Ovary (tissue), 9 donors: Measurements from ENCODE around the gene FAM187B. TPM values are rescaled to one million over a fixed set of nuclear protein-coding genes. Genes with fewer than 3 reads are reported as not detected.

ENCODE experiments used
- DNase-seq, 5 donors: peaks; one replicate each; pipeline ENCODE4 v3.0.0-alpha.2; 2019 to 2020
- H3K27ac ChIP-seq, 2 donors: fragments of 200-600 bp; one replicate each; pipeline versions ENCODE4 v1.5.1 to v1.8.0; 2019 to 2022
- H3K27me3 ChIP-seq: fragments of 200-600 bp; one replicate; pipeline ENCODE4 v1.8.0; 2022
- H3K36me3 ChIP-seq: fragments of 200-600 bp; sonication (generic); one replicate; pipeline ENCODE4 v1.5.1; 2019
- H3K4me1 ChIP-seq: one replicate; pipeline ENCODE4 v1.8.1; 2013; ENCODE audit warnings: mild to moderate bottlenecking, moderate library complexity; ENCODE audit not compliant: insufficient read depth
- H3K4me3 ChIP-seq: fragments of 200-600 bp; sonication (generic); one replicate; pipeline ENCODE4 v1.5.1; 2017
- H3K9me3 ChIP-seq, 2 donors: fragments of 200-600 bp in 1 of 2; sonication (generic) in 1 of 2; one replicate each; pipeline versions ENCODE4 v1.5.1 to v1.8.1; 2013 to 2019; ENCODE audit warnings: mild to moderate bottlenecking in 1 of 2, moderate library complexity in 1 of 2
- EP300 ChIP-seq: sonication (generic); formaldehyde crosslinking; IDR thresholded peaks from one replicate; pipeline ENCODE4 v1.6.1; 2017; ENCODE audit warnings: antibody characterized with exemption
- POLR2A ChIP-seq: fragments of 450-650 bp; IDR thresholded peaks from one replicate; pipeline ENCODE4 v1.6.1; 2017; ENCODE audit warnings: antibody characterized with exemption, mild to moderate bottlenecking, moderate library complexity
- WGBS, 3 donors: extraction: QIAGEN DNeasy Blood & Tissue Kit in 1 of 3; methylation state at CpG; one replicate each; pipeline versions ENCODE4 v1.1.5 to v1.1.7; 2013 to 2017; 5-methylcytosine and 5-hydroxymethylcytosine counted together
- intact Hi-C, 4 donors: fragments of 100-400 bp; cut with DNase I; formaldehyde crosslinking; loops; one replicate each; pipeline versions ENCODE4 v1.11.0 to v1.15.1; 2022 to 2023
- polyA plus RNA-seq, 2 donors: library from polyadenylated mRNA; stranded (reverse); fragments of 200-250 nt in 1 of 2; fragments of 350-450 nt in 1 of 2; fragmentation: Illumina TruSeq in 1 of 2; extraction: RNeasy Lipid Tissue Mini Kit (QIAGEN cat#74804) in 1 of 2; gene quantifications; one replicate each; pipeline ENCODE4 v1.2.3, GENCODE V29; 2013 to 2014
- total RNA-seq, 7 donors: library from RNA; depleted of rRNA in 2 of 7; stranded (reverse); fragments of >200 nt in 2 of 7; fragmentation: NEBNext Ultra II Directional in 3 of 7; extraction: Animal tissue kit (Norgen Biotek cat#: 25700) in 3 of 7; gene quantifications; one replicate each; pipeline versions ENCODE4 v1.1.0 to v1.2.4, GENCODE V29; 2016 to 2023
- TF ChIP-seq, protein P1 (sequence below), 3 donors: fragments of 450-650 bp in 2 of 3; fragments of 200-600 bp in 1 of 3; IDR thresholded peaks; one replicate each; pipeline versions ENCODE4 v1.5.1 to v1.8.0; 2016 to 2022; ENCODE audit warnings: antibody characterized with exemption in 3 of 3, mild to moderate bottlenecking in 1 of 3
- donor health status: DM: no; HTN: no; CAD: no; lungs with moderate emphysema.
- donor health status: DM: no; HTN: no; CAD: no.
- donor health status: Bipolar disorder and iron deficiency.
- donor health status: DM: yes; HTN: yes; CAD: no.
- donor health status: DM: no; HTN: no; CAD: no.
- donor health status: DM: yes; HTN: yes; CAD: no.

FAM187B gene
- total and polyA plus RNA-seq, 9 donors = 0.06 TPM; not detected in 8

- H3K4me3 ChIP-seq = no peak overlapping the region
- peak overlapping the region in 1 of 2 donors; percentile 31 for H3K27ac ChIP-seq
- no peak for TF ChIP-seq POLR2A
- TF ChIP-seq, protein P1, sequence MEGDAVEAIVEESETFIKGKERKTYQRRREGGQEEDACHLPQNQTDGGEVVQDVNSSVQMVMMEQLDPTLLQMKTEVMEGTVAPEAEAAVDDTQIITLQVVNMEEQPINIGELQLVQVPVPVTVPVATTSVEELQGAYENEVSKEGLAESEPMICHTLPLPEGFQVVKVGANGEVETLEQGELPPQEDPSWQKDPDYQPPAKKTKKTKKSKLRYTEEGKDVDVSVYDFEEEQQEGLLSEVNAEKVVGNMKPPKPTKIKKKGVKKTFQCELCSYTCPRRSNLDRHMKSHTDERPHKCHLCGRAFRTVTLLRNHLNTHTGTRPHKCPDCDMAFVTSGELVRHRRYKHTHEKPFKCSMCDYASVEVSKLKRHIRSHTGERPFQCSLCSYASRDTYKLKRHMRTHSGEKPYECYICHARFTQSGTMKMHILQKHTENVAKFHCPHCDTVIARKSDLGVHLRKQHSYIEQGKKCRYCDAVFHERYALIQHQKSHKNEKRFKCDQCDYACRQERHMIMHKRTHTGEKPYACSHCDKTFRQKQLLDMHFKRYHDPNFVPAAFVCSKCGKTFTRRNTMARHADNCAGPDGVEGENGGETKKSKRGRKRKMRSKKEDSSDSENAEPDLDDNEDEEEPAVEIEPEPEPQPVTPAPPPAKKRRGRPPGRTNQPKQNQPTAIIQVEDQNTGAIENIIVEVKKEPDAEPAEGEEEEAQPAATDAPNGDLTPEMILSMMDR (IDR thresholded peaks at IDR 0.05) = no peak
- no peak for TF ChIP-seq EP300
- no peaks in the 10 kb centered on the region for H3K36me3 ChIP-seq
- DNase-seq = peak in 2 of 5 donors; percentile 50 to 53
- H3K9me3 ChIP-seq = no peaks in the 10 kb centered on the region
- WGBS, 3 donors = 63 to 76% (median 70%) methylated on average over 10 of the region's 10 CpGs
- no peaks in the 10 kb centered on the region for H3K27me3 ChIP-seq
- intact Hi-C loops = loop anchor here in 3 of 4 donors (5.0 to 10.0 kb wide), 6 partner anchors 34 to 219 kb away; partner anchors contain the start of genes FFAR1 (in 2 of the 3) and KRTDAP (in 1 of the 3)
- peaks cover 1% of the 10 kb centered on the region for H3K4me1 ChIP-seq
Observed at GRCh38 chr19:35272954-35273649, 44.6 kb upstream of the FAM187B start.

DNA sequence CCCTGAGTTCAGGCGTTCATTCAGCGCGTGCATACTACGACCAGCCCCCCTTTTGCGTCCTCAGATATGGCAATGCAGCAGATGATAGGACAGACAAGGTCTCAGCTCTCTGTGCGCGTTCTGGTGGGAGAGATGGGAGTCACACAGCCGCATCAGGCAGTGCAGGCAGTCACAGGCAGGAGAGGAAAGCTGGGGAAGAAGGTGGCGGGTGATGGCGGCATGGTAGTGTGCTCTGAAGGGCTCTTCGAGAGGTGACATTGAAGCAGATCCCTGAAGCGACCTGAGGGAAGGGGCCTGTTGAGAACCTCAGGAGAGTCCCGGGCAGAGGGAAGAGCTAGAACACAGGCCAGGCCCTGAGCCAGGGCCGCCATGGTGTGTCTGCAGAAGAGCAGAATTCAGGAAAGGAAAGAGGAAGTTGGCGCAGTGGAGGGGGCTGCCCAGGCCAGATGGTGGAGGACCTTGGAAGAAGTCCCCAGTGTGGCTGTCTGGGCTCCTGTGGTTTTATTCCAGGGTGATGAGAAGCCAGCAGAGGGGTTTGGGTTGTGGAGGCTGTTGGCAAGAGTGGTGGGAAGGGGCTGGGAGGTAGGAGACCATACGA, 43.7 kb upstream of the FAM187B start:
- H3K36me3 ChIP-seq = no peaks in the 10 kb centered on the region
- H3K27ac ChIP-seq = no peak overlapping the region
- 83 to 88% (median 84%) methylated on average over 16 of the region's 16 CpGs for WGBS, 3 donors
- H3K4me1 ChIP-seq = peaks cover 1% of the 10 kb centered on the region
- no peak overlapping the region for H3K4me3 ChIP-seq
- H3K27me3 ChIP-seq = no peaks in the 10 kb centered on the region
- TF ChIP-seq EP300 = no peak
- TF ChIP-seq POLR2A = no peak
- TF ChIP-seq, protein P1 (IDR thresholded peaks at IDR 0.05) = no peak
- intact Hi-C loops = loop anchor here in 3 of 4 donors (5.0 to 10.0 kb wide), 6 partner anchors 35 to 220 kb away; partner anchors contain the start of genes FFAR1 (in 2 of the 3) and KRTDAP (in 1 of the 3)
- no peaks in the 10 kb centered on the region for H3K9me3 ChIP-seq
- DNase-seq = no peak

GRCh38 chr19:35271546-35271945, 43.0 kb upstream of the FAM187B start:
- H3K4me3 ChIP-seq = no peak overlapping the region
- intact Hi-C loops = loop anchor here in 3 of 4 donors (2.0 to 10.0 kb wide), 7 partner anchors 36 to 221 kb away; partner anchors contain the start of genes FFAR1 (in 2 of the 3) and KRTDAP (in 1 of the 3)
- TF ChIP-seq, protein P1 (IDR thresholded peaks at IDR 0.05) = no peak
- TF ChIP-seq POLR2A = no peak
- TF ChIP-seq EP300 = no peak
- no peak for DNase-seq
- H3K9me3 ChIP-seq = no peaks in the 10 kb centered on the region
- H3K4me1 ChIP-seq = peaks cover 5% of the 10 kb centered on the region
- H3K36me3 ChIP-seq = no peaks in the 10 kb centered on the region
- H3K27ac ChIP-seq = no peak overlapping the region
- 79 to 80% (median 80%) methylated on average over 7 of the region's 7 CpGs for WGBS, 3 donors
- no peaks in the 10 kb centered on the region for H3K27me3 ChIP-seq

DNA sequence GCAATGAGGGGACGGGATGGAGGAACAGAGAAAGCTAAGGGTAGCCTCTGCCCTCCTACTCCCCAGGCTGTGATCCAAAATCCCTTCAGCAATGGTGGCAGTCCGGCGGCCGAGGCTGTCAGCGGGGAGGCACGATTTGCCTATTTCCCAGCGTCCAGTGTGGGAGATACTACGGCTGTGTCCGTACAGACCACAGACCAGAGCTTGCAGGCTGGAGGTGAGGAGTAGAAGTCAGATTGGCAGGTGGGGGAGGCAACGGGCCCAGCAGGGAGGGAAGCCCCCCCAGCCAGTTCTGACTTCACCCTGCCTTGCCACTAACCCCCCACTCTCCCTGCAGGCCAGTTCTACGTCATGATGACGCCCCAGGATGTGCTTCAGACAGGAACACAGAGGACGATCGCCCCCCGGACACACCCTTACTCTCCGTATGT, 41.9 kb upstream of the FAM187B start:
- TF ChIP-seq EP300 (no peak), POLR2A (no peak)
- TF ChIP-seq, protein P1 (IDR thresholded peaks at IDR 0.05) = no peak
- no peak overlapping the region for H3K27ac ChIP-seq
- H3K36me3 ChIP-seq = no peaks in the 10 kb centered on the region
- H3K4me3 ChIP-seq = no peak overlapping the region
- peaks cover 11% of the 10 kb centered on the region for H3K4me1 ChIP-seq
- DNase-seq = no peak
- intact Hi-C loops = loop anchor here in 3 of 4 donors (2.0 to 10.0 kb wide), 7 partner anchors 37 to 222 kb away; partner anchors contain the start of genes FFAR1 (in 2 of the 3) and KRTDAP (in 1 of the 3)
- no peaks in the 10 kb centered on the region for H3K27me3 ChIP-seq
- no peaks in the 10 kb centered on the region for H3K9me3 ChIP-seq
- WGBS, 3 donors = 75 to 86% (median 77%) methylated on average over 16 of the region's 16 CpGs
